Measurements from ENCODE around the gene SORCS1. TPM values are rescaled to one million over a fixed set of nuclear protein-coding genes. Genes with fewer than 3 reads are reported as not detected.

Gene SORCS1
- total RNA-seq, 2 experiments from 2014 or later: not detected

- no peaks in the 10 kb centered on the region for H3K27me3 Mint-ChIP-seq
- CTCF ChIA-PET: no interaction called here
- H3K27ac Mint-ChIP-seq: no peak overlapping the region
- intact Hi-C loops (cut with micrococcal nuclease): no loop called here
- POLR2A ChIA-PET: no interaction called here
- ATAC-seq (no peak), DNase-seq (no peak)
- no peaks in the 10 kb centered on the region for H3K36me3 Mint-ChIP-seq (ENCODE audit: low read depth)
- no peak overlapping the region for H3K4me3 Mint-ChIP-seq
- H3K9me3 Mint-ChIP-seq: peaks cover 8% of the 10 kb centered on the region
- no peak for TF ChIP-seq CTCF (IDR thresholded peaks at IDR 0.05)
- no peaks in the 10 kb centered on the region for H3K4me1 Mint-ChIP-seq (ENCODE audit: low read depth)
Observed at GRCh38 chr10:106910666-106911065, 253.8 kb downstream of the SORCS1 start.

GRCh38 chr10:106908225-106908624 lies 256.3 kb downstream of the SORCS1 start:
- Mint-ChIP-seq H3K27me3 (no peaks in the 10 kb centered on the region), H3K9me3 (peaks cover 8% of the 10 kb centered on the region), H3K4me3 (no peak overlapping the region), H3K36me3 (ENCODE audit: low read depth) (no peaks in the 10 kb centered on the region), H3K27ac (no peak overlapping the region), H3K4me1 (ENCODE audit: low read depth) (no peaks in the 10 kb centered on the region)
- ChIA-PET CTCF (no interaction called here), POLR2A (no interaction called here)
- DNase-seq: no peak
- TF ChIP-seq CTCF (IDR thresholded peaks at IDR 0.05): no peak
- intact Hi-C loops (cut with micrococcal nuclease): no loop called here
- no peak for ATAC-seq

GRCh38 chr10:106904209-106904608 lies 260.3 kb downstream of the SORCS1 start:
- no peaks in the 10 kb centered on the region for H3K27me3 Mint-ChIP-seq
- H3K4me3 Mint-ChIP-seq: no peak overlapping the region
- no peaks in the 10 kb centered on the region for H3K4me1 Mint-ChIP-seq (ENCODE audit: low read depth)
- no peak overlapping the region for H3K27ac Mint-ChIP-seq
- intact Hi-C loops (cut with micrococcal nuclease): no loop called here
- DNase-seq (no peak), ATAC-seq (no peak)
- ChIA-PET CTCF (no interaction called here), POLR2A (no interaction called here)
- H3K36me3 Mint-ChIP-seq (ENCODE audit: low read depth): no peaks in the 10 kb centered on the region
- TF ChIP-seq CTCF (IDR thresholded peaks at IDR 0.05): no peak
- H3K9me3 Mint-ChIP-seq: peaks cover 6% of the 10 kb centered on the region

- ChIA-PET CTCF (no interaction called here), POLR2A (no interaction called here)
- no peaks in the 10 kb centered on the region for H3K4me1 Mint-ChIP-seq (ENCODE audit: low read depth)
- no peak overlapping the region for H3K27ac Mint-ChIP-seq
- H3K27me3 Mint-ChIP-seq: no peaks in the 10 kb centered on the region
- no peak for ATAC-seq
- no peak overlapping the region for H3K4me3 Mint-ChIP-seq
- H3K9me3 Mint-ChIP-seq: peaks cover 6% of the 10 kb centered on the region
- TF ChIP-seq CTCF (IDR thresholded peaks at IDR 0.05): no peak
- no peaks in the 10 kb centered on the region for H3K36me3 Mint-ChIP-seq (ENCODE audit: low read depth)
- intact Hi-C loops (cut with micrococcal nuclease): no loop called here
- DNase-seq: no peak
Observed at GRCh38 chr10:106903180-106903579, 261.3 kb downstream of the SORCS1 start.

GRCh38 chr10:106900016-106900652 lies 264.4 kb downstream of the SORCS1 start:
- DNase-seq: no peak
- Mint-ChIP-seq H3K4me3 (no peak overlapping the region), H3K9me3 (no peaks in the 10 kb centered on the region), H3K36me3 (ENCODE audit: low read depth) (no peaks in the 10 kb centered on the region), H3K27me3 (no peaks in the 10 kb centered on the region), H3K27ac (no peak overlapping the region), H3K4me1 (ENCODE audit: low read depth) (no peaks in the 10 kb centered on the region)
- CTCF ChIA-PET: no interaction called here
- POLR2A ChIA-PET: no interaction called here
- intact Hi-C loops (cut with micrococcal nuclease): no loop called here
- no peak for ATAC-seq
- TF ChIP-seq CTCF (IDR thresholded peaks at IDR 0.05): no peak

Measured in activated CD8-positive, alpha-beta T cell treated with anti-CD3 and anti-CD28 coated beads for 36 hours (primary cell).